Measurements from ENCODE around the gene CYP39A1.

The CYP39A1 gene

GRCh38 chr6:46612645-46613044 lies 40.0 kb downstream of the CYP39A1 start:
- TF ChIP-seq, protein P1, sequence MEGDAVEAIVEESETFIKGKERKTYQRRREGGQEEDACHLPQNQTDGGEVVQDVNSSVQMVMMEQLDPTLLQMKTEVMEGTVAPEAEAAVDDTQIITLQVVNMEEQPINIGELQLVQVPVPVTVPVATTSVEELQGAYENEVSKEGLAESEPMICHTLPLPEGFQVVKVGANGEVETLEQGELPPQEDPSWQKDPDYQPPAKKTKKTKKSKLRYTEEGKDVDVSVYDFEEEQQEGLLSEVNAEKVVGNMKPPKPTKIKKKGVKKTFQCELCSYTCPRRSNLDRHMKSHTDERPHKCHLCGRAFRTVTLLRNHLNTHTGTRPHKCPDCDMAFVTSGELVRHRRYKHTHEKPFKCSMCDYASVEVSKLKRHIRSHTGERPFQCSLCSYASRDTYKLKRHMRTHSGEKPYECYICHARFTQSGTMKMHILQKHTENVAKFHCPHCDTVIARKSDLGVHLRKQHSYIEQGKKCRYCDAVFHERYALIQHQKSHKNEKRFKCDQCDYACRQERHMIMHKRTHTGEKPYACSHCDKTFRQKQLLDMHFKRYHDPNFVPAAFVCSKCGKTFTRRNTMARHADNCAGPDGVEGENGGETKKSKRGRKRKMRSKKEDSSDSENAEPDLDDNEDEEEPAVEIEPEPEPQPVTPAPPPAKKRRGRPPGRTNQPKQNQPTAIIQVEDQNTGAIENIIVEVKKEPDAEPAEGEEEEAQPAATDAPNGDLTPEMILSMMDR (conservative IDR thresholded peaks at IDR 0.05) = no peak
- H3K27ac ChIP-seq = no peak overlapping the region

GRCh38 chr6:46610862-46611553 lies 41.6 kb downstream of the CYP39A1 start:
- TF ChIP-seq, protein P1 (conservative IDR thresholded peaks at IDR 0.05) = no peak
- H3K27ac ChIP-seq = no peak overlapping the region

- TF ChIP-seq, protein P1 (conservative IDR thresholded peaks at IDR 0.05) = no peak
- H3K27ac ChIP-seq = no peak overlapping the region
Measured at GRCh38 chr6:46606338-46606737, 46.3 kb downstream of the CYP39A1 start.

- TF ChIP-seq, protein P1 (conservative IDR thresholded peaks at IDR 0.05) = no peak
- no peak overlapping the region for H3K27ac ChIP-seq
Measured at GRCh38 chr6:46605091-46605797, 47.4 kb downstream of the CYP39A1 start.

GRCh38 chr6:46598215-46598614 lies 54.4 kb downstream of the CYP39A1 start:
- TF ChIP-seq, protein P1 (conservative IDR thresholded peaks at IDR 0.05) = no peak

GRCh38 chr6:46592740-46593139 lies 59.9 kb downstream of the CYP39A1 start:
- TF ChIP-seq, protein P1 (conservative IDR thresholded peaks at IDR 0.05) = no peak
- H3K27ac ChIP-seq = no peak overlapping the region

More at GRCh38 chr6:46598215-46598614, 54.4 kb downstream of the CYP39A1 start:
- no peak overlapping the region for H3K27ac ChIP-seq

- H3K27ac ChIP-seq = no peak overlapping the region
- TF ChIP-seq, protein P1 (conservative IDR thresholded peaks at IDR 0.05) = no peak
Measured at GRCh38 chr6:46592046-46592445, 60.6 kb downstream of the CYP39A1 start.
